Activated naive CD8-positive, alpha-beta T cell treated with anti-CD3 and anti-CD28 coated beads for 36 hours (primary cell): ENCODE data around the gene DICER1. TPM values are rescaled to one million over a fixed set of nuclear protein-coding genes. Genes with fewer than 3 reads are reported as not detected.
"Not testable (repeated sequence)": the region's sequence is repeated elsewhere in the genome, so short reads cannot be mapped to it uniquely, and the experiment has no call there.

Experiments used
- DNase-seq: peaks from one replicate; pipeline ENCODE4 v3.0.0; 2021
- H3K27ac Mint-ChIP-seq: one replicate; pipeline ENCODE4 v1.8.0; 2022; ENCODE audit warnings: mild to moderate bottlenecking, moderate library complexity, mixed read lengths
- H3K27me3 Mint-ChIP-seq: one replicate; pipeline ENCODE4 v1.8.0; 2022; ENCODE audit warnings: mild to moderate bottlenecking, mixed read lengths
- H3K36me3 Mint-ChIP-seq: one replicate; pipeline ENCODE4 v1.8.0; 2021; ENCODE audit warnings: mild to moderate bottlenecking, mixed read lengths
- H3K4me1 Mint-ChIP-seq: one replicate; pipeline ENCODE4 v1.8.0; 2021; ENCODE audit warnings: mixed read lengths
- H3K4me3 Mint-ChIP-seq: one replicate; pipeline ENCODE4 v1.8.0; 2022; ENCODE audit warnings: mild to moderate bottlenecking, moderate library complexity, mixed read lengths
- H3K9me3 Mint-ChIP-seq: one replicate; pipeline ENCODE4 v1.8.0; 2022; ENCODE audit warnings: mixed read lengths
- total RNA-seq, 2 experiments: library from RNA; stranded (reverse); gene quantifications; one replicate each; pipeline ENCODE4 v1.2.3, GENCODE V29; 2021

Gene DICER1
- total RNA-seq, 2 experiments from 2014 or later: 53.1 to 60.3 TPM

DNA sequence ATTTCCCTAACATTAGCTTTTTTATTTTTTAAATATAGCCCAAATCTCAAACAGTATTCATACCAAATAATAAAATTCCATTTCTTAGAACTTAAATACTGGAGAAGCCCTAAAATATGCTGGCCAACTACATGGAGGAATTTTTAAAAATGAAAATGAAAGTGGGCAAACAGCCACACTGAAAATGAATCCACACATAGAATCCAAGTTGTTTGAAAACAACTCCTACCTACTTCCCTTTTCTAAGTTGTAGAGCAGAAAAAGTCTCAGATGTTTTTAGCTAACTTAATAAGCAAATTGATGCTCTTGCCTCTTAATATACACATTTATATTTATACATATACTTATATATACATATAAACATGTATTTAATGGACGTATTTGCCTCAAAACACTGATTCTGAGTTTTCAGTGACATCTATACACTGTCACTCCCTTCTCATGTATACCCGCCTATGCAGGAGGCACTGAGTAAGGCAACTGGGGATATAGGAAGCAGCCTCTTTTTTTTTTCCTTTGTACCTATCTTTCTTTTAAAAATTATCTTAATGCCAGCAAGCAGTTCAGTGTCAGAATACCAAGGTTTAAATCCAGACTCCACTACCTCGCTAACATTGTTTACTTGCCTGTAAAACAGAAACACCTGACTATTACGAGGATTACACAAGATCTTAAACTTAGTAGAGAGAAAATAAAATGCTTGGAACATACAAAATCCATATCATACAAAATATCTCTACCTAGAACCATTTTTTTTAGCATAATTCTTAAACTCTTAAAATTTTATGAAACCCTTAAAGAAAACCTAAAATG, 13.3 kb downstream of the DICER1 start:
- peaks cover 35% of the 10 kb centered on the region for H3K36me3 Mint-ChIP-seq
- DNase-seq: no peak
- no peak overlapping the region for H3K27ac Mint-ChIP-seq
- H3K9me3 Mint-ChIP-seq: peaks cover 11% of the 10 kb centered on the region
- peaks cover 70% of the 10 kb centered on the region for H3K4me1 Mint-ChIP-seq
- no peak overlapping the region for H3K4me3 Mint-ChIP-seq
- H3K27me3 Mint-ChIP-seq: no peaks in the 10 kb centered on the region

DNA sequence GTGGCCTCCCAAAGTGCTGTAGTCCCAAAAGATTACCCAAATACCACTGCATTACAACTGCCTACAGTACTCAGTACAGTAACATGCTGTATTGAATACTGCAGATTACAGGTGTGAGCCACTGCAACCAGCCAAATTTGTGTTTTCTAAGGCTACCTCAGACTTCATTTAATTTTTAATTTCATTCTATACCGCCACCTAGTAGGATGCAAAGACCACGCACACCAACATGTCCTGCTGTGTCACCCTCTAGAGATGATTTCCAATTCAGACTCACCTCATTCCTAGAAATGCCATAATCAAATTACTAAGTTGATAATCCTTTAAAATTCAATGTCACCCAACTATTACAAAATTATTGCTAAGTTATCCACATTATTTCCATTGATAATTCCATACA, 15.1 kb downstream of the DICER1 start:
- H3K27ac Mint-ChIP-seq: no peak overlapping the region
- no peak for DNase-seq
- H3K9me3 Mint-ChIP-seq: peaks cover 11% of the 10 kb centered on the region
- H3K4me1 Mint-ChIP-seq: peaks cover 67% of the 10 kb centered on the region
- no peak overlapping the region for H3K4me3 Mint-ChIP-seq
- peaks cover 28% of the 10 kb centered on the region for H3K36me3 Mint-ChIP-seq
- no peaks in the 10 kb centered on the region for H3K27me3 Mint-ChIP-seq

DNA sequence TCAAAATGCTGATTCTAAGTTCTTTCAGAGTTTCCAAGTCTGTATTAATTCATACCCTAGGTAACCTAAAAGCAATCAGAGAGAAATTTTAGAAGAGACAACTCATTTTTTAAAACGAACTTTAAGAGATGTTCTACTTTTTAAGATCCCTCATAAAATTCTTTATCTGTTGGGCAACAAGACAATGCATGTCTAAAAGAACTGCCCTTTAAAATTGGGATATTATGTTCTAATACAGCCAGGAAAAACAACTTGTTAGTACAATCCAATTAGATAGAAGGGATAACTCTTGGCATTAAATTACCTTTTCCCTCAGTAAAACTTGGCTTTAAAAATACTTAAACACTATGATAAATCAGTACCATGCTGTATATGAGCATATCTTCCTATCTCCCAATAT, 15.6 kb downstream of the DICER1 start:
- no peaks in the 10 kb centered on the region for H3K27me3 Mint-ChIP-seq

DNA sequence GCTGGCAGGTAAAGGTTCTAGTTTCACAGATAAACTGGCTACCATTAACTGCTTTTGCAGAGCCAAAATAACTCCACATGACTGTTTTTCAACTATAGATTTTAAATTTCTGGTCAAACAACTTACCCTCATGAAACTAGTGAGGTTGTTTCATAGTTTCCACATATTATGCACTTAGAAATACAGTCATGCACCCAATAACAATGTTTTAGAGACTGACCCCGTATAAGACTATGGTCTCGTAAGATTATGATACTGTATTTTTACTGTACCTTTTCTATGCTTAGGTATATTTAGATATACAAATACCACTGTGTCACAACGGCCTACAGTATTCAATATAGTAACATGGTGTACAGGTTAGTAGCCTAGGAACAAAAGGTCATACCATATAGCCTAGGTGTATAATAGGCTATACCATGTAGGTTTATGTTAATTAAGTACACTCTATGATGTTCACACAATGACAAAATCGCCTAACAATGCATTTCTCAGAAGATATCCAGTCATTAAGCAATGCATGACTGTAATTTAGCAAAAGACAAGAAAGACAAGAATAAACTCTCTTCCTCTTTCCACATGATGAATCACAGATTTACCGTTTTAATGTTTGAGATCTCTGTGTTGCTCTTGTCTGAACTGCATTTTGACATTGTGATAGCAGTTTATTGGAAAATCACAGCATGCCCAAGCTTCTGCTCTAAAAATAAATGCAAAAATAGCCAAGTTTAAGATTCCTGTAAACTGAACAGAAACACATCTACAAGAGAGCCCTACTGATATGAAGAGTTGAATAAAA, 17.1 kb downstream of the DICER1 start:
- Mint-ChIP-seq H3K36me3 (peaks cover 23% of the 10 kb centered on the region), H3K4me1 (peaks cover 74% of the 10 kb centered on the region), H3K9me3 (peaks cover 5% of the 10 kb centered on the region), H3K27me3 (no peaks in the 10 kb centered on the region), H3K4me3 (no peak overlapping the region), H3K27ac (no peak overlapping the region)
- DNase-seq: no peak

More for the DNA sequence above, 15.6 kb downstream of the DICER1 start:
- Mint-ChIP-seq H3K4me3 (no peak overlapping the region), H3K27ac (no peak overlapping the region), H3K36me3 (peaks cover 27% of the 10 kb centered on the region), H3K9me3 (peaks cover 10% of the 10 kb centered on the region), H3K4me1 (peaks cover 69% of the 10 kb centered on the region)
- DNase-seq: no peak

DNA sequence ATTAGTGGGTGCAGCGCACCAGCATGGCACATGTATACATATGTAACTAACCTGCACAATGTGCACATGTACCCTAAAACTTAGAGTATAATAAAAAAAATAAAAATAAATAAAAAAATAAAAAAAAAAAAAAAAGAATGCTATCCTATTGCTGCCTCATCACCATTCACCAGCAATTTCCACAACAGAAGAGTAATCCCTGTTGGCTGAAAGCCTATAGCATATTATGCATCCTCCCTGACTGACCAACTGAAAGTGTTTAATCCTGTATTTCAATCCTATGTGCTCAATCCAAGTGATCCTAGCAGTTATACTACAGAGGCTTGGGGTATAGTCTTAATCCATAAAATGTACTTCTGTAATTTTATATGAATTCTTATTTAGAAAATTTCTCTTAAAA, 18.5 kb downstream of the DICER1 start:
- Mint-ChIP-seq H3K4me1 (peaks cover 75% of the 10 kb centered on the region), H3K27ac (no peak overlapping the region), H3K27me3 (no peaks in the 10 kb centered on the region), H3K36me3 (peaks cover 18% of the 10 kb centered on the region), H3K9me3 (no peaks in the 10 kb centered on the region), H3K4me3 (no peak overlapping the region)
- no peak for DNase-seq

DNA sequence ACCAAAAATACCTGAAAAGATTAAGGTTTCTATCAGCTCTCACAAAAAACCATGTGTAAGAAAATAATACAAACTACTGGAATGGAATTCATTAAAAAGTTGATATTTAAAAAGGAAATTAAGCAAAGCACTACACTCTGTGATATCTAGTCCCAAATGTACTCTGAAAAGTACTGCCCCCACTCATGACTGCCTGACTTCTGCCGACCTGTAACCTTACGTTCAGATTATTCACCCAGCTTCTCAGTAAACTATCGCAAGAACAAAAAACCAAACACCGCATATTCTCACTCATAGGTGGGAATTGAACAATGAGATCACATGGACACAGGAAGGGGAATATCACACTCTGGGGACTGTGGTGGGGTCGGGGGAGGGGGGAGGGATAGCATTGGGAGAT, 18.9 kb downstream of the DICER1 start:
- not testable (repeated sequence) for H3K27ac Mint-ChIP-seq, H3K9me3 Mint-ChIP-seq, H3K27me3 Mint-ChIP-seq, DNase-seq, H3K4me3 Mint-ChIP-seq
- H3K4me1 Mint-ChIP-seq: peaks cover 71% of the 10 kb centered on the region
- H3K36me3 Mint-ChIP-seq: peaks cover 18% of the 10 kb centered on the region

DNA sequence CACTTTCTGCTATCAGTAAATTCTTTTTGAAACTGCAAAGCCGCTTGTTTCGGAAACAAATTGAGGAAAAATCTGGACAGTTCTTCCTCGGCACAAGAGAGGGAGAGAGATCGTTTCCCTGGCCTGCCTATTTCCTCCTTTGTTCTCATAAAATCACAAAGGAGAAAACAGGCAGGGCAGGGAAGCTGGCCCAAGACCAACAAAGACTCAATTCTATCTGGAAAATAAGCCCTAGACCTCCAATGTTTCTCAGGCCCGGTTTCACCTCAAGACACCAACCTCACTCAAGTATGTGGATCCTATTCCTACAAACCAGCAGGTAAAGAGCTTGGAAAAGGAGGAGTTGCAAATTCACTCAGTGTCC, 19.5 kb downstream of the DICER1 start:
- Mint-ChIP-seq H3K4me3 (no peak overlapping the region), H3K4me1 (peaks cover 64% of the 10 kb centered on the region), H3K9me3 (no peaks in the 10 kb centered on the region), H3K27me3 (no peaks in the 10 kb centered on the region), H3K27ac (peak overlapping the region; percentile 73), H3K36me3 (peaks cover 18% of the 10 kb centered on the region)
- DNase-seq: no peak

DNA sequence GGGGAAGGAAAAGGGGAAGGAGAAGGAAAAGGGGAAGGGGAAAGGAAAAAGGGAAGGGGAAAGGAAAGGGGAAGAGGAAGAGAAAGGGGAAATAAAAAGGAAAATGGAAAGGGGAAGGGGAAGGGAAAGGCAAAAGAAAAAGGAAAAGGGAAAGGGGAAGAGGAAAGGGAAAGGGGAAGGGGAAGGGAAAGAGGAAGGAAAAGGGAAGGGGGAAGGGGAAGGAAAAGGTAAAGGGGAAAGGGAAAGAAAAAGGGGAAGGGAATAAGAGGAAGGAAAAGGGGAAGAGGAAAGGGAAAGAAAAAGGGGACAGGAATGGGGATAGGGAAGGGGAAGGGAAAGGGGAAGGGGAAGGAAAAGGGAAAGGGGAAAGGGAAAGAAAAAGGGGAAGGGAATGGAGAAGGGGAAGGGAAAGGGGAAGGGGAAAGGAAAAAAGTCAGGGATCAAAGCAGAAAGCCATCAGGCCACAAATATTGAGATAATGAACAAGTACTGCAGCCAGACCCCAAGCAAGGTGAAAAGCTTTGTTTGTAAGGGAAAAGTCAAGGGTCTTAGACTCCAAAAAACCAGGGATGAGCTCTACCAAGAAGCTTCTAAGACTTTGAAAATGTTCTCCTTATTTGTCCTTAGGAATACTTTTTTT, 20.0 kb downstream of the DICER1 start:
- Mint-ChIP-seq H3K27me3 (no peaks in the 10 kb centered on the region), H3K4me1 (peaks cover 59% of the 10 kb centered on the region), H3K4me3 (no peak overlapping the region), H3K36me3 (peaks cover 20% of the 10 kb centered on the region), H3K9me3 (no peaks in the 10 kb centered on the region), H3K27ac (no peak overlapping the region)
- DNase-seq: no peak

DNA sequence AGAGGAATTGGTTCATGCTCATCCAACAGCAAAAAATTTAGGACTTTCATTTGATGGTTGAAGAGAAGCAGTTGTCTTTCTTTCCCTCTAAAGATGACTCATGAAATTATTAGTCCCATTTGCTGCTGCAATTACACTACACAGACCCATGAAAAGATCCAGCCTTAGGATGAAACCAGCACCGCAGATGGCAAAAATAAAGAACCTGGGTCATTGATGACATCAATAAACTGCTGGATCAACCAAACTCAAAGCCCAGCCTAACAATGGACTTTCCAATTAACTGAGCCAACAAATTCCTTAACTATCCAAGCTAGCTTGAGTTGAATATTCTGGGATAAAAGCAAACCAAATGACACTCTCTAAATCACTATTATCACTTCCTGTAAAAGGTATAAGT, 20.7 kb downstream of the DICER1 start:
- H3K4me3 Mint-ChIP-seq: no peak overlapping the region
- peaks cover 56% of the 10 kb centered on the region for H3K4me1 Mint-ChIP-seq
- H3K36me3 Mint-ChIP-seq: peaks cover 22% of the 10 kb centered on the region
- H3K27me3 Mint-ChIP-seq: no peaks in the 10 kb centered on the region
- no peaks in the 10 kb centered on the region for H3K9me3 Mint-ChIP-seq
- no peak for DNase-seq
- H3K27ac Mint-ChIP-seq: peak overlapping the region; percentile 61

DNA sequence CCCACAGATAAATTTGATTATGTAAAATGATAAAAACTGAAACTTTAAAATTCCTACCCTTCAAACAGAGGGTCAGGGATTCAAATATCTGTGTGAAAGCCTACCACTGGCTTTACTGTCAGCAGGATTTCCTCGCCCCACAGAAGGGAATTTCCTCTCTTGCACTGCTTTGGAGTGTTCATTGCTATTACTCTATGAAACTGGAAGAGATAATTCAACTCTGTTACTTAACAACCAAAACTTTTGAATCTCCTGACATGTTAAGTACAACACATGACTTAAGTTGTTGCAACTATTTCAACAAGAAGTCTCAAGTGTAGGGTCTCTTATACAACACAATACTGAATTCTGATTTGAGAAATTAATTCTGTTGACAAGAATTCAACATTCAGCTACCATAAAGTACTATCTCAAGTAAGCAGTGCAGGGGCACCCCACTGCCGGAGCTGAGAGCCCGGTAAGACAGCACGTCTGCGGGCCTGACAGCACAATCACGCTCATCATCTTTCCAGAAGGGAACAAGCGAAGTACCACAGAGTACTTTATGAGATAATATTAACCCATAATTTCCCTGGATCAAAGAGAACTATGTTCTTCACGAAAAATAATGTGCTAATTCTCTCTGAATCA, 22.9 kb downstream of the DICER1 start:
- no peak overlapping the region for H3K4me3 Mint-ChIP-seq

DNA sequence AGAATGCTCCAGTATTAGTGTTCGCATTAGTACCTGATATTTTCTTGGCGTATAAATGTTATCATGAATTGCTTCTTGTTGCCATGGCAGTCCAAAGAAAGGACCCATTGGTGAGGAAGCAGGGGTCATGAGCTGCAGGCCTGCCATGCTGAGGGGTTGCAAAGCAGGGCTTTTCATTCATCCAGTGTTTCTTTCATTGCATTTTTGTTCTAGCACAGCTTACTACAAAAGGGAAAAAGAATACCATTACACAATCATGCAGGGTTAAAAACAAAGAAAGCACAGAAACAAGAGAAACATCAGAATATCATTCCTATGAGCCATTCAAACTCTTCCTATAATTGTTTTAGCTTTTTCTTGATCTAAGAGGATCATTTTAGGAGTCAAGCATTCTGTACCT, 24.0 kb downstream of the DICER1 start:
- peak overlapping the region; percentile 21 for H3K27ac Mint-ChIP-seq
- no peaks in the 10 kb centered on the region for H3K27me3 Mint-ChIP-seq
- H3K36me3 Mint-ChIP-seq: peaks cover 35% of the 10 kb centered on the region
- no peaks in the 10 kb centered on the region for H3K9me3 Mint-ChIP-seq
- no peak for DNase-seq
- peaks cover 42% of the 10 kb centered on the region for H3K4me1 Mint-ChIP-seq
- H3K4me3 Mint-ChIP-seq: no peak overlapping the region

More for the DNA sequence above, 22.9 kb downstream of the DICER1 start:
- Mint-ChIP-seq H3K36me3 (peaks cover 29% of the 10 kb centered on the region), H3K9me3 (no peaks in the 10 kb centered on the region), H3K27me3 (no peaks in the 10 kb centered on the region), H3K27ac (peak overlapping the region; percentile 47), H3K4me1 (peaks cover 41% of the 10 kb centered on the region)
- DNase-seq: no peak

DNA sequence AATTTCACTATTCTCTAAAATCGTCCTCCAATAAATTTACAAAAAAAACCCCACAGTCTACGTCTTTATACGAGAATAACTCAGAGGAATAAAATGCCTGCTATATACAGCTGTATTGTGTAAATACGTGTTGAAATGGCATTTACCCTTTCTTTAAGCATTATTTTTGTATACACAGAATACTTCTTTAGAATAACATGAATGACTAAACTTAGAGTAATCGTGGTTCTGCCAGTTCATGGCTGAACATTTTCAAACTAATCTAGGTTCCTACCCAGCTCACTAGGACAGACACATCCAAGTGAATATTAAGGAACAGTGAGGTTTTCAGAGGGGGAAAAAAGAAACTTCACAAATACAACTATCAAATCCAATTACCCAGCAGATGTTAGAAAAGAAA, 24.6 kb downstream of the DICER1 start:
- peaks cover 40% of the 10 kb centered on the region for H3K4me1 Mint-ChIP-seq
- no peaks in the 10 kb centered on the region for H3K9me3 Mint-ChIP-seq

DNA sequence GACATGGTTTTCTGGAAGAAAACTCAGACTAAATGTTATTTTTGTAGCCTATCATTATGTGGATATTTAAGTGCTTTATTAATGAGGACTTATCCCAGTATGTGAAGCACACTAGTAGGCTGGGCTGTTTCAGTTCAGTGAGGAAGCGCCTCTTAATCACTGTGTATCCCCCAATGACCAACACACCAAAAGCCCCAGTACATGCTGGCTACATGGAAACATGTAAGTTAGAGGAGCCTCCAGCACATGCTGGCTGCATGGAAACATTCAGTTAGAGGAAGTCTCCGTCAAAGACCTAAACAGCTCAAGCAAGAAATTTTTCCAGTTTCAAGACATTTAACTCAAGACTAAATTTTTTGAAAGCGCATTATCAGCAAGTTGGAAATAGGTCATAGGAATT, 26.8 kb downstream of the DICER1 start:
- DNase-seq: no peak
- peaks cover 28% of the 10 kb centered on the region for H3K36me3 Mint-ChIP-seq
- H3K4me1 Mint-ChIP-seq: peaks cover 28% of the 10 kb centered on the region
- H3K27ac Mint-ChIP-seq: no peak overlapping the region
- H3K27me3 Mint-ChIP-seq: no peaks in the 10 kb centered on the region
- H3K9me3 Mint-ChIP-seq: no peaks in the 10 kb centered on the region
- H3K4me3 Mint-ChIP-seq: no peak overlapping the region

More for the DNA sequence above, 24.6 kb downstream of the DICER1 start:
- Mint-ChIP-seq H3K27me3 (no peaks in the 10 kb centered on the region), H3K27ac (no peak overlapping the region), H3K4me3 (no peak overlapping the region), H3K36me3 (peaks cover 37% of the 10 kb centered on the region)
- DNase-seq: no peak

DNA sequence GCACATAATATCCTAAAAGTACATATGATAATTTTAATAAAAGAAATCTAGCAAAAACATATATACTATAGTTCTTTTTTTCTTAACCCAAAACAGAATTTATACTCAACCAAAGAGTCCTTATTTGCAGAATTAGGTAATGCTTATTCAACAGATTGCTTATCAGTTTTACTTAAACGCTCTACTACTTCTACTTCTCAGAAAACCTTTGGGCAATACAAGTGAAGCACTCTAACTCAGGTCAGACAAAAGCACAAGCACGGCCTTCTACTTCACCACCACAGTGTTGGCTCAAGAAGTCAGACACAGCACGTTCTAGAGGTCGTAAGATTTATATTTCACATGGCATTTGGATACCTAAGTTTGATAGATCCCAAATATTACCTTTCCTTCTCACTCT, 29.2 kb downstream of the DICER1 start:
- no peak overlapping the region for H3K4me3 Mint-ChIP-seq
- H3K36me3 Mint-ChIP-seq: peaks cover 42% of the 10 kb centered on the region
- no peaks in the 10 kb centered on the region for H3K27me3 Mint-ChIP-seq
- no peak for DNase-seq
- H3K4me1 Mint-ChIP-seq: peaks cover 20% of the 10 kb centered on the region
- no peaks in the 10 kb centered on the region for H3K9me3 Mint-ChIP-seq
- no peak overlapping the region for H3K27ac Mint-ChIP-seq

DNA sequence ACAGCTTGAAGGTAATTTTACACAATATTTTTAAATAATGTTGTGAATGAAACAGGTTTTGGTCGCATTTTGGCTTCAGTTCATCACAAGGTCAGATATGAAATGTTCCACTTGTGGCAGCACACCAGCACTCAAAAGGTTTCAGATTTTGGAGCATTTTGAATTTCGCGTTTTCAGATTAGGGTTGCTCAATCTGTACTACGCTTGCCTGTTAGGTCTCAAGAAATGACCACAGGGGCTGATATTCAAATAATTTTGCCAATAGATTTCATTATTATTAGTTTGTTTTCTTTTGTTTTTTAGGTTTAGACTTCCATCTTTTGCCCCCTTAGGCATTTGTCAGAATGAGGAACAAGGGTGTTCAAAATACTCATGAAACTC, 29.8 kb downstream of the DICER1 start:
- H3K27ac Mint-ChIP-seq: no peak overlapping the region
- peaks cover 20% of the 10 kb centered on the region for H3K4me1 Mint-ChIP-seq
- no peak overlapping the region for H3K4me3 Mint-ChIP-seq
- no peak for DNase-seq
- peaks cover 47% of the 10 kb centered on the region for H3K36me3 Mint-ChIP-seq
- H3K9me3 Mint-ChIP-seq: no peaks in the 10 kb centered on the region
- H3K27me3 Mint-ChIP-seq: no peaks in the 10 kb centered on the region
